GM18907 (cell line): Measurements from ENCODE around the gene CELF3.
"Not testable (repeated sequence)": the region's sequence is repeated elsewhere in the genome, so short reads cannot be mapped to it uniquely, and the experiment has no call there.

Experiments used
- ATAC-seq: cut with Tn5 transposase; IDR thresholded peaks from one replicate; pipeline ENCODE4 v1.9.1; 2021; ENCODE audit warnings: mild to moderate bottlenecking, moderate library complexity; ENCODE audit not compliant: unreplicated experiment

Gene CELF3

GRCh38 chr1:151704246-151704645 lies 12.4 kb downstream of the CELF3 start:
- ATAC-seq = no peak

GRCh38 chr1:151703813-151704212 lies 12.8 kb downstream of the CELF3 start:
- ATAC-seq = no peak

GRCh38 chr1:151702936-151703335 lies 13.7 kb downstream of the CELF3 start:
- no peak for ATAC-seq

GRCh38 chr1:151701515-151701914 lies 15.1 kb downstream of the CELF3 start:
- no peak for ATAC-seq

- no peak for ATAC-seq
Measured at GRCh38 chr1:151693057-151693651, 23.4 kb downstream of the CELF3 start.

- no peak for ATAC-seq
Measured at GRCh38 chr1:151692226-151692625, 24.4 kb downstream of the CELF3 start.

- ATAC-seq = no peak
Measured at GRCh38 chr1:151689494-151689893, 27.1 kb downstream of the CELF3 start.

- no peak for ATAC-seq
Measured at GRCh38 chr1:151686561-151686960, 30.0 kb downstream of the CELF3 start.

- no peak for ATAC-seq
Measured at GRCh38 chr1:151684128-151684527, 32.5 kb downstream of the CELF3 start.

GRCh38 chr1:151682901-151683300 lies 33.7 kb downstream of the CELF3 start:
- not testable (repeated sequence) for ATAC-seq

- ATAC-seq = no peak
Measured at GRCh38 chr1:151681923-151682322, 34.7 kb downstream of the CELF3 start.

GRCh38 chr1:151680826-151681225 lies 35.8 kb downstream of the CELF3 start:
- no peak for ATAC-seq

GRCh38 chr1:151680391-151680790 lies 36.2 kb downstream of the CELF3 start:
- ATAC-seq = no peak

- ATAC-seq = no peak
Measured at GRCh38 chr1:151673407-151673806, 43.2 kb downstream of the CELF3 start.

- not testable (repeated sequence) for ATAC-seq
Measured at GRCh38 chr1:151670036-151670675, 46.4 kb downstream of the CELF3 start.

- no peak for ATAC-seq
Measured at GRCh38 chr1:151668090-151668489, 48.5 kb downstream of the CELF3 start.

GRCh38 chr1:151661751-151662150 lies 54.9 kb downstream of the CELF3 start:
- no peak for ATAC-seq

GRCh38 chr1:151655371-151655770 lies 61.2 kb downstream of the CELF3 start:
- no peak for ATAC-seq

- ATAC-seq = no peak
Measured at GRCh38 chr1:151653397-151653796, 63.2 kb downstream of the CELF3 start.
